ENCODE results near the gene ZNF583.

ZNF583 gene

DNA sequence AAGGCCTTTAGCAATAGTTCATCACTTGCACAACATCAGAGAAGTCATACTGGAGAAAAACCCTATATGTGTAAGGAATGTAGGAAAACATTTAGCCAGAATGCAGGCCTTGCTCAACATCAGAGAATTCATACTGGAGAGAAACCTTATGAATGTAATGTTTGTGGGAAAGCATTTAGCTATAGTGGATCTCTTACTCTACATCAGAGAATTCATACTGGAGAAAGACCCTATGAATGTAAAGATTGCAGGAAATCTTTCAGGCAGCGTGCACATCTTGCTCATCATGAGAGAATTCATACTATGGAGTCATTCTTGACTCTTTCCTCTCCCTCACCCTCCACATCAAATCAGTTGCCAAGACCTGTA lies 19.8 kb downstream of the ZNF583 start:
- ChIA-PET POLR2A (no interaction called here), CTCF (no interaction called here)
- DNase-seq (ENCODE audit: low read depth, low spot score) = no peak
- TF ChIP-seq, protein P1, sequence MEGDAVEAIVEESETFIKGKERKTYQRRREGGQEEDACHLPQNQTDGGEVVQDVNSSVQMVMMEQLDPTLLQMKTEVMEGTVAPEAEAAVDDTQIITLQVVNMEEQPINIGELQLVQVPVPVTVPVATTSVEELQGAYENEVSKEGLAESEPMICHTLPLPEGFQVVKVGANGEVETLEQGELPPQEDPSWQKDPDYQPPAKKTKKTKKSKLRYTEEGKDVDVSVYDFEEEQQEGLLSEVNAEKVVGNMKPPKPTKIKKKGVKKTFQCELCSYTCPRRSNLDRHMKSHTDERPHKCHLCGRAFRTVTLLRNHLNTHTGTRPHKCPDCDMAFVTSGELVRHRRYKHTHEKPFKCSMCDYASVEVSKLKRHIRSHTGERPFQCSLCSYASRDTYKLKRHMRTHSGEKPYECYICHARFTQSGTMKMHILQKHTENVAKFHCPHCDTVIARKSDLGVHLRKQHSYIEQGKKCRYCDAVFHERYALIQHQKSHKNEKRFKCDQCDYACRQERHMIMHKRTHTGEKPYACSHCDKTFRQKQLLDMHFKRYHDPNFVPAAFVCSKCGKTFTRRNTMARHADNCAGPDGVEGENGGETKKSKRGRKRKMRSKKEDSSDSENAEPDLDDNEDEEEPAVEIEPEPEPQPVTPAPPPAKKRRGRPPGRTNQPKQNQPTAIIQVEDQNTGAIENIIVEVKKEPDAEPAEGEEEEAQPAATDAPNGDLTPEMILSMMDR (IDR thresholded peaks at IDR 0.05; ENCODE audit: insufficient read depth, low read length, missing control alignments) = no peak
- no peak overlapping the region for H3K4me3 ChIP-seq (ENCODE audit: low read depth, low read length)

DNA sequence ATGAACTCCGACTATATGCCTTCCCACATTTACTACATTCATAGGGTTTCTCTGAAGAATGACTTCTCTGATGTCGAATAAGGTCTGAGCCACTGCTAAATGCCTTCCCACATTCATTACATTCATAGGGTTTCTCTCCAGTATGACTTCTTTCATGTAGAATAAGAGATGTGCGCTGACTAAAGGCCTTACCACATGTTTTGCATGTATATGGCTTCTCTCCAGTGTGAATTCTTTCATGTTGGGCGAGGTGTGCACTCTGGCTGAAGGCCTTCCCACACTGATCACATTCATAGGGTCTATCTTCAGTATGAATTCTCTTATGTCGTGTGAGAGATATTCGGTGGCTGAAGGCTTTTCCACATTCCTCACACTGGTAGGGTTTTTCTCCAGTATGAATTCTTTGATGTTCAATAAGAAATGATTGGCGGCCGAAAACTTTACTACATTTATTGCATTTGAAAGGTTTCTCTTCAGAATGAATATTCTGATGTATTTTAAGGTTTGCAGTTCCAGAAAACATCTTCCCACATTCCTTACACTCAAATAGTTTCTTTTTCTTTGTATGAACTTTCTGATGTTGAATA lies 37.2 kb downstream of the ZNF583 start:
- DNase-seq (ENCODE audit: low read depth, low spot score) = no peak
- CTCF ChIA-PET = no interaction called here
- POLR2A ChIA-PET = no interaction called here
- TF ChIP-seq, protein P1 (IDR thresholded peaks at IDR 0.05; ENCODE audit: insufficient read depth, low read length, missing control alignments) = no peak
- no peak overlapping the region for H3K4me3 ChIP-seq (ENCODE audit: low read depth, low read length)

DNA sequence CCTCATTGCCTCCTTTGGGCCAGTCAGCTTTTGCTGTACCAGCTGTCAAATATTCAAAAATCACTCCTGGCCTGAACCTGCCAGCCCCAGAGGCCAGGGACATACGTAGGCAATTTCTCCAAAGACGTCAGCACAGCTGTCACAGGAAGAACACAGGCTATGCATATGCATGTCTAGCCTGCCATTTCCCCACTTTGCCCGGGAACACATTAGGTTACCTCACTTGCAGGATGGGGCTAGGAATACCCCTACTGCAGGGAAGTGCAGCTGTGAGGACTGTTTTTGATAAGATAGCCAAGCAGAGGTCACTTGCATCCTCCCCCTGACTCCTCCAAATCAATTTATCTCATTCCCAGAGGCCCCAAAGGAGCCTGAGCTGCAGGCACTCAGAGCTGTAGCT lies 70.2 kb downstream of the ZNF583 start:
- CTCF ChIA-PET = no interaction called here
- no peak for DNase-seq (ENCODE audit: low read depth, low spot score)
- TF ChIP-seq, protein P1 (IDR thresholded peaks at IDR 0.05; ENCODE audit: insufficient read depth, low read length, missing control alignments) = no peak
- no peak overlapping the region for H3K4me3 ChIP-seq (ENCODE audit: low read depth, low read length)
- POLR2A ChIA-PET = no interaction called here

DNA sequence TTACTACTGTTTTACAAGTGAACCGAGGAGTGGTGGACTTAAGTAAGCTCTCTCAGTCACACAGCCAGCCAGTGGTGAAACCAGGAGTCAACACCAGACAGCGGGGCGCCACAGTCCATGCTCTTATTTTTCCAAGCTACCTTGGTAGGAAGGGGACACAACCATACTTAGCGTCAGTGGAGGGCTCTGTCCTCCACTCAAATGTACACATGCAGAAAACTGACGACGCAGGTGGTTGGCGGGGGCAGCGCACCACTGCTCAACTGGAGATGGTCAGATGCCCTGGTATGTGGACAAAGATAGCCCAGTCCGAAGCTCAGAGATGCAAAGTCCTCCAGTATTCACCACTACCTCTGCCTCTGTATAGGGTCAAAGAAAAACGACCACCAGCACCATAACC lies 72.0 kb downstream of the ZNF583 start:
- POLR2A ChIA-PET = interaction anchor here (0.8 kb wide), 1 partner anchor 11 kb away, joined by 3 read pairs; no protein-coding TSS in a partner anchor
- TF ChIP-seq, protein P1 (IDR thresholded peaks at IDR 0.05; ENCODE audit: insufficient read depth, low read length, missing control alignments) = no peak
- H3K4me3 ChIP-seq (ENCODE audit: low read depth, low read length) = peak overlapping the region; percentile 94
- CTCF ChIA-PET = no interaction called here
- no peak for DNase-seq (ENCODE audit: low read depth, low spot score)
